Stimulated activated CD8-positive, alpha-beta memory T cell treated with anti-CD3 and anti-CD28 coated beads, Interleukin-7, amount 100 ng/mL, for 24 hours (primary cell): ENCODE results near the gene TMEM201.
A peak's percentile ranks its signal among the peaks of the same experiment; 100 is the strongest.
"Not testable (repeated sequence)": the region's sequence is repeated elsewhere in the genome, so short reads cannot be mapped to it uniquely, and the experiment has no call there.

Experiments
- DNase-seq: peaks from one replicate; pipeline ENCODE4 v3.0.0-alpha.2; 2020; ENCODE audit warnings: low read depth

TMEM201 gene

GRCh38 chr1:9621032-9621431 lies 32.3 kb downstream of the TMEM201 start:
- DNase-seq = no peak

- no peak for DNase-seq
Observed at GRCh38 chr1:9624081-9624480, 35.4 kb downstream of the TMEM201 start.

- not testable (repeated sequence) for DNase-seq
Observed at GRCh38 chr1:9625030-9625429, 36.3 kb downstream of the TMEM201 start.

- DNase-seq = no peak
Observed at GRCh38 chr1:9626201-9626608, 37.5 kb downstream of the TMEM201 start.

- DNase-seq = peak; percentile 38
Observed at GRCh38 chr1:9628541-9629444, 40.1 kb downstream of the TMEM201 start.

GRCh38 chr1:9629445-9630201 lies 40.9 kb downstream of the TMEM201 start:
- DNase-seq = peak; percentile 58

- no peak for DNase-seq
Observed at GRCh38 chr1:9630331-9631111, 41.8 kb downstream of the TMEM201 start.

GRCh38 chr1:9631613-9632012 lies 42.9 kb downstream of the TMEM201 start:
- no peak for DNase-seq

- DNase-seq = no peak
Observed at GRCh38 chr1:9633493-9633892, 44.8 kb downstream of the TMEM201 start.

- DNase-seq = no peak
Observed at GRCh38 chr1:9634582-9634981, 45.9 kb downstream of the TMEM201 start.

GRCh38 chr1:9639227-9639626 lies 50.5 kb downstream of the TMEM201 start:
- no peak for DNase-seq

GRCh38 chr1:9643351-9644256 lies 54.9 kb downstream of the TMEM201 start:
- no peak for DNase-seq

- no peak for DNase-seq
Observed at GRCh38 chr1:9646037-9646436, 57.3 kb downstream of the TMEM201 start.

GRCh38 chr1:9648171-9648570 lies 59.5 kb downstream of the TMEM201 start:
- no peak for DNase-seq

GRCh38 chr1:9649769-9650168 lies 61.1 kb downstream of the TMEM201 start:
- DNase-seq = no peak

- no peak for DNase-seq
Observed at GRCh38 chr1:9651220-9651564, 62.5 kb downstream of the TMEM201 start.

GRCh38 chr1:9651565-9652378 lies 63.1 kb downstream of the TMEM201 start, which contains the start of gene PIK3CD:
Gene PIK3CD (plus strand): TSS chr1:9651731. CDS start chr1:9710456, 58,725 bp downstream.
- DNase-seq = no peak

- DNase-seq = no peak
Observed at GRCh38 chr1:9652379-9653209, 63.9 kb downstream of the TMEM201 start.

- DNase-seq = no peak
Observed at GRCh38 chr1:9653210-9653490, 64.4 kb downstream of the TMEM201 start.
